ENCODE measurements around the gene ZNF692. TPM values are rescaled to one million over a fixed set of nuclear protein-coding genes. Genes with fewer than 3 reads are reported as not detected.

The ZNF692 gene
- polyA plus RNA-seq, 2 donors: 36.3 to 120 TPM

- H3K27ac ChIP-seq (ENCODE audit: low read depth in 2 of 2, low read length in 1 of 2): no peak overlapping the region
- no peaks in the 10 kb centered on the region for H3K27me3 ChIP-seq (ENCODE audit: control insufficient read depth in 1 of 2, insufficient read depth in 2 of 2, low read length in 2 of 2)
- WGBS, 2 donors: 41 to 75% methylated on average over 1 of the region's 1 CpG
- H3K4me1 ChIP-seq (ENCODE audit: control insufficient read depth in 2 of 2, insufficient read depth in 2 of 2, low read length in 1 of 2): no peaks in the 10 kb centered on the region
- H3K9me3 ChIP-seq (ENCODE audit: control insufficient read depth in 2 of 2, insufficient read depth in 1 of 2, low read depth in 1 of 2, low read length in 1 of 2): no peaks in the 10 kb centered on the region
- no peaks in the 10 kb centered on the region for H3K36me3 ChIP-seq (ENCODE audit: control insufficient read depth in 2 of 2, insufficient read depth in 2 of 2, low read length in 1 of 2)
- H3K4me3 ChIP-seq (ENCODE audit: low read depth in 1 of 2, low read length in 2 of 2): no peak overlapping the region
These were observed 22.4 kb upstream of the ZNF692 start for GRCh38 chr1:248881261-248881660.

- H3K4me3 ChIP-seq (ENCODE audit: low read depth in 1 of 2, low read length in 2 of 2): peak overlapping the region; percentile 66 to 78
- no peaks in the 10 kb centered on the region for H3K4me1 ChIP-seq (ENCODE audit: control insufficient read depth in 2 of 2, insufficient read depth in 2 of 2, low read length in 1 of 2)
- 3% methylated on average over 23 of the region's 23 CpGs for WGBS, 2 donors
- H3K36me3 ChIP-seq (ENCODE audit: control insufficient read depth in 2 of 2, insufficient read depth in 2 of 2, low read length in 1 of 2): no peaks in the 10 kb centered on the region
- H3K9me3 ChIP-seq (ENCODE audit: control insufficient read depth in 2 of 2, insufficient read depth in 1 of 2, low read depth in 1 of 2, low read length in 1 of 2): no peaks in the 10 kb centered on the region
- H3K27me3 ChIP-seq (ENCODE audit: control insufficient read depth in 1 of 2, insufficient read depth in 2 of 2, low read length in 2 of 2): no peaks in the 10 kb centered on the region
- peak overlapping the region; percentile 96 to 99 for H3K27ac ChIP-seq (ENCODE audit: low read depth in 2 of 2, low read length in 1 of 2)
These were observed 15.2 kb upstream of the ZNF692 start for GRCh38 chr1:248873993-248874533.

- WGBS, 2 donors: 0% methylated on average over 41 of the region's 41 CpGs
- Histone ChIP-seq H3K9me3 (ENCODE audit: control insufficient read depth in 2 of 2, insufficient read depth in 1 of 2, low read depth in 1 of 2, low read length in 1 of 2) (no peaks in the 10 kb centered on the region), H3K4me3 (ENCODE audit: low read depth in 1 of 2, low read length in 2 of 2) (peak overlapping the region; percentile 66 to 78), H3K36me3 (ENCODE audit: control insufficient read depth in 2 of 2, insufficient read depth in 2 of 2, low read length in 1 of 2) (no peaks in the 10 kb centered on the region), H3K27ac (ENCODE audit: low read depth in 2 of 2, low read length in 1 of 2) (peak overlapping the region; percentile 96 to 99), H3K27me3 (ENCODE audit: control insufficient read depth in 1 of 2, insufficient read depth in 2 of 2, low read length in 2 of 2) (no peaks in the 10 kb centered on the region), H3K4me1 (ENCODE audit: control insufficient read depth in 2 of 2, insufficient read depth in 2 of 2, low read length in 1 of 2) (no peaks in the 10 kb centered on the region)
These were observed 14.6 kb upstream of the ZNF692 start for GRCh38 chr1:248873409-248873992.

GRCh38 chr1:248872752-248873408, 14.0 kb upstream of the ZNF692 start:
- Histone ChIP-seq H3K9me3 (ENCODE audit: control insufficient read depth in 2 of 2, insufficient read depth in 1 of 2, low read depth in 1 of 2, low read length in 1 of 2) (no peaks in the 10 kb centered on the region), H3K27me3 (ENCODE audit: control insufficient read depth in 1 of 2, insufficient read depth in 2 of 2, low read length in 2 of 2) (no peaks in the 10 kb centered on the region), H3K27ac (ENCODE audit: low read depth in 2 of 2, low read length in 1 of 2) (peak overlapping the region; percentile 96 to 99), H3K4me1 (ENCODE audit: control insufficient read depth in 2 of 2, insufficient read depth in 2 of 2, low read length in 1 of 2) (no peaks in the 10 kb centered on the region), H3K36me3 (ENCODE audit: control insufficient read depth in 2 of 2, insufficient read depth in 2 of 2, low read length in 1 of 2) (no peaks in the 10 kb centered on the region), H3K4me3 (ENCODE audit: low read depth in 1 of 2, low read length in 2 of 2) (peak overlapping the region; percentile 66 to 78)
- WGBS, 2 donors: 1 to 3% methylated on average over 30 to 31 of the region's 31 CpGs

GRCh38 chr1:248871837-248872401, 13.0 kb upstream of the ZNF692 start:
- Histone ChIP-seq H3K27ac (ENCODE audit: low read depth in 2 of 2, low read length in 1 of 2) (no peak overlapping the region), H3K4me1 (ENCODE audit: control insufficient read depth in 2 of 2, insufficient read depth in 2 of 2, low read length in 1 of 2) (no peaks in the 10 kb centered on the region)
- 97 to 98% methylated on average over 3 of the region's 3 CpGs for WGBS, 2 donors

GRCh38 chr1:248862998-248863881, 4.4 kb upstream of the ZNF692 start:
- no peaks in the 10 kb centered on the region for H3K27me3 ChIP-seq (ENCODE audit: control insufficient read depth in 1 of 2, insufficient read depth in 2 of 2, low read length in 2 of 2)
- peak overlapping the region; percentile 43 to 67 for H3K4me3 ChIP-seq (ENCODE audit: low read depth in 1 of 2, low read length in 2 of 2)
- peak overlapping the region; percentile 43 to 71 for H3K27ac ChIP-seq (ENCODE audit: low read depth in 2 of 2, low read length in 1 of 2)
- 8 to 9% methylated on average over 43 to 46 of the region's 46 CpGs for WGBS, 2 donors
- H3K36me3 ChIP-seq (ENCODE audit: control insufficient read depth in 2 of 2, insufficient read depth in 2 of 2, low read length in 1 of 2): no peaks in the 10 kb centered on the region
- peaks cover 4 to 12% of the 10 kb centered on the region in 2 donors for H3K4me1 ChIP-seq (ENCODE audit: control insufficient read depth in 2 of 2, insufficient read depth in 2 of 2, low read length in 1 of 2)
- H3K9me3 ChIP-seq (ENCODE audit: control insufficient read depth in 2 of 2, insufficient read depth in 1 of 2, low read depth in 1 of 2, low read length in 1 of 2): no peaks in the 10 kb centered on the region

More at GRCh38 chr1:248871837-248872401, 13.0 kb upstream of the ZNF692 start:
- Histone ChIP-seq H3K4me3 (ENCODE audit: low read depth in 1 of 2, low read length in 2 of 2) (no peak overlapping the region), H3K9me3 (ENCODE audit: control insufficient read depth in 2 of 2, insufficient read depth in 1 of 2, low read depth in 1 of 2, low read length in 1 of 2) (no peaks in the 10 kb centered on the region), H3K36me3 (ENCODE audit: control insufficient read depth in 2 of 2, insufficient read depth in 2 of 2, low read length in 1 of 2) (no peaks in the 10 kb centered on the region), H3K27me3 (ENCODE audit: control insufficient read depth in 1 of 2, insufficient read depth in 2 of 2, low read length in 2 of 2) (no peaks in the 10 kb centered on the region)

GRCh38 chr1:248862695-248862997, 3.8 kb upstream of the ZNF692 start:
- no peaks in the 10 kb centered on the region for H3K27me3 ChIP-seq (ENCODE audit: control insufficient read depth in 1 of 2, insufficient read depth in 2 of 2, low read length in 2 of 2)
- 14 to 17% methylated on average over 4 of the region's 4 CpGs for WGBS, 2 donors
- H3K4me1 ChIP-seq (ENCODE audit: control insufficient read depth in 2 of 2, insufficient read depth in 2 of 2, low read length in 1 of 2): peaks cover 5 to 14% of the 10 kb centered on the region in 2 donors
- peak overlapping the region; percentile 15 to 71 for H3K27ac ChIP-seq (ENCODE audit: low read depth in 2 of 2, low read length in 1 of 2)
- H3K9me3 ChIP-seq (ENCODE audit: control insufficient read depth in 2 of 2, insufficient read depth in 1 of 2, low read depth in 1 of 2, low read length in 1 of 2): no peaks in the 10 kb centered on the region
- H3K36me3 ChIP-seq (ENCODE audit: control insufficient read depth in 2 of 2, insufficient read depth in 2 of 2, low read length in 1 of 2): no peaks in the 10 kb centered on the region
- H3K4me3 ChIP-seq (ENCODE audit: low read depth in 1 of 2, low read length in 2 of 2): peak overlapping the region; percentile 43 to 67

GRCh38 chr1:248861616-248862015, 2.7 kb upstream of the ZNF692 start:
- no peaks in the 10 kb centered on the region for H3K9me3 ChIP-seq (ENCODE audit: control insufficient read depth in 2 of 2, insufficient read depth in 1 of 2, low read depth in 1 of 2, low read length in 1 of 2)
- no peak overlapping the region for H3K4me3 ChIP-seq (ENCODE audit: low read depth in 1 of 2, low read length in 2 of 2)
- 89 to 92% methylated on average over 2 of the region's 2 CpGs for WGBS, 2 donors
- no peak overlapping the region for H3K27ac ChIP-seq (ENCODE audit: low read depth in 2 of 2, low read length in 1 of 2)
- H3K27me3 ChIP-seq (ENCODE audit: control insufficient read depth in 1 of 2, insufficient read depth in 2 of 2, low read length in 2 of 2): no peaks in the 10 kb centered on the region
- H3K36me3 ChIP-seq (ENCODE audit: control insufficient read depth in 2 of 2, insufficient read depth in 2 of 2, low read length in 1 of 2): no peaks in the 10 kb centered on the region
- peaks cover 7 to 17% of the 10 kb centered on the region in 2 donors for H3K4me1 ChIP-seq (ENCODE audit: control insufficient read depth in 2 of 2, insufficient read depth in 2 of 2, low read length in 1 of 2)

GRCh38 chr1:248860007-248860406, 1.1 kb upstream of the ZNF692 start:
- no peak overlapping the region for H3K27ac ChIP-seq (ENCODE audit: low read depth in 2 of 2, low read length in 1 of 2)
- peaks cover 2 to 6% of the 10 kb centered on the region in 2 donors for H3K36me3 ChIP-seq (ENCODE audit: control insufficient read depth in 2 of 2, insufficient read depth in 2 of 2, low read length in 1 of 2)
- no peak overlapping the region for H3K4me3 ChIP-seq (ENCODE audit: low read depth in 1 of 2, low read length in 2 of 2)
- H3K4me1 ChIP-seq (ENCODE audit: control insufficient read depth in 2 of 2, insufficient read depth in 2 of 2, low read length in 1 of 2): peaks cover 7 to 17% of the 10 kb centered on the region in 2 donors
- H3K9me3 ChIP-seq (ENCODE audit: control insufficient read depth in 2 of 2, insufficient read depth in 1 of 2, low read depth in 1 of 2, low read length in 1 of 2): no peaks in the 10 kb centered on the region
- H3K27me3 ChIP-seq (ENCODE audit: control insufficient read depth in 1 of 2, insufficient read depth in 2 of 2, low read length in 2 of 2): no peaks in the 10 kb centered on the region
- 88 to 93% methylated on average over 4 of the region's 4 CpGs for WGBS, 2 donors
